ENCODE results near the gene SCARF1.

SCARF1 gene

DNA sequence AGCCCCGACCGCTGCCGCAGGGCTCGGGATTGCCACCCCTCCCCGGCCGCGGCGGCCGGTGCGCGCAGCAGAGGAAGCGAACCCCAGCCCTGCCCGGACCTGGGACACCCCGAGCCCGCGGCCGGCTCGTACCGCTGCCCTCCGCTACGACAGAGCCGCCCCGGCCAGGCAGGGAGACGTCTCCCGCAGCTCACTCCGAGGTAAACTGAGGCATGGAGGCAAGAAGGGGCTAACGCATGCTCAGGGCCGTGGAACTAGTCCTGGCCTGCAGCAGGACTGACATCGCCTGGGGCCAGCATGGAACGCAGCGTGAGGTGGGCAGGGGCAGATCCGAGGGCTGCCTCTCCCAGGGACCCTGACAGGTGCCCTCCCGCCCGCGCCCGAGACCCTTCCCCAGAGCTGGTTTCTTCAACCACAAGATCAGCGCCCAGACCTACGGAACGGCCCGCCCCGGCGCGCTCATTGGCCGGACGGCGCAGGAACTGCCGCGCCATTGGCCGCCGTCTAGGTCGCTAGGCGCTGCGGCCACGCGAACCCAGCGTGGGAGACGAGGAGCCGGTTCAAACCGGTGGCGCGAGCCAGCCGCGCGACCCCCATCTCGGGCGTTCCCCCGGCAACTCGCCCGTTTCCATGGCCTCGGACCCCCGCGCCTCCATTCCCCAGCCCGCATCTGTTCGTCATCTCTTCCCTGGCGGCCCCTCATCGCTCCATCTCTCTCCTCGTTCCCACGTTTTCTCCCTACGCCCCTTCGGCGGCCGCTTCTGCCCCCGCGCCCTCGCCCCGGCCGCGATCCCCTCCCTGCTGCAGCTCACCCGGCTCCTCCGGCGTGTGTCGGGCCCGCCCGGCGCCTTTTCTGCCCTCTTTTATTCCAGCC, 17.3 kb downstream of the SCARF1 start, which contains the start of gene SLC43A2:
Gene SLC43A2 (minus strand): TSS at position 853 of the 874 bp plus-strand sequence. CDS start 960 bp downstream, outside the sequence.
- peak; percentile 75 to 80 for DNase-seq

DNA sequence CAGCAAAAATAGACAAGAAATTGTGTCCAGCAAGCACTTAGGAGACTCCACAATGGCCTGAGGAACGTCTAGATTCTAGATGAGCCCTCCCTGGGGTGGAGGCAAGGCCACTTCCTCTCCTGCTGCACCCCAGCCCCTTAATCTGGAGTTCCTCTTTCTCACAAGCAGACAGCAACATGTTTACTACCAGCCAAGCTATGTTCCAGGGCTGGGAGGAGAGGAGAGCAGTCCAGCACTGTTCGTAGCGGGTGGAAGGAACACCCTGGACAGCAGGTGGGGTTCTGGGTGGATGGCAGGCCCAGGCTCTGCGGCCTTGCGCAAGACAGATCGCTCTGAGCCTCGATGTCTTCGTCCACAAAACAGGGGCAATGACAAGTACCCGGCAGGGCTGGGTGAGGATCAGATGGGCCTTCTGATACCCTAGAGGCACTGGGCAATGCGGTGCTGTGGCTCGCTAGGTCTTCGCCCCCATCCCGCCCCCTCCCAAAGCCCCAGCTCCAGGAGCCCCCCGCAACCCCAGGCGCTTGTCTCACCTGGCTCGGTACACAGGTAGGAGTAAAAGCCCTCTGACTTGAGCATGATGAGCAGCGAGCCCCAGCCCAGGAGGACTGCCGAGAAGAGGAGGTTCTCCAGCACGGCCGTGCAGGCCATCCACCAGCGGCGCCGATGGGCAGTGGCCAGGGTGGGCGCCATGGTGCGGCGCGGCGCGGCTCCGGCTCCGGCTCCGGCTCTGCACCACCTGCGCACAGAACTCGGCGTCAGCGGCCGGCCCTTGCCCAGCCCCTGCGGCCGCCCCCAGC, 18.1 kb downstream of the SCARF1 start:
- DNase-seq: no peak

DNA sequence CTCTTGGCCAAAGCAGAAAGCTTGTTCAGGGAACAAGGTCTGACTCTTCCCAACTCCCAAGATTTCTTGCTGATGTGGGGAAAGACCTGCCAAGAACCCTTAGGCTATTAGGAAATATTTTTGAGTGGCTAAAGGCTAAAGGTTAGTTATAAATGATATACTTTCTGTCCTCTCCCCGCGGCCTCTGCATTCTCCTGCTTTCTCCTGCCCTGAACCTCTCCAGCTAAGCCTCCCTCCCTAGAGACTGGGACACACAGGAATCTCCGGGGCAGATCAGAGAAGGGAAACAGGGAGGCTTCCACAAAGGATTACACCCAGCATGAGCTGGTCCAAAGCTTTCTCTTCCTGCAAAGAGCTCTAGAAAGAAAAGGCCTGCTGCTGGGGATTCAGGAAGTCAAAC, 19.2 kb downstream of the SCARF1 start:
- no peak for DNase-seq

DNA sequence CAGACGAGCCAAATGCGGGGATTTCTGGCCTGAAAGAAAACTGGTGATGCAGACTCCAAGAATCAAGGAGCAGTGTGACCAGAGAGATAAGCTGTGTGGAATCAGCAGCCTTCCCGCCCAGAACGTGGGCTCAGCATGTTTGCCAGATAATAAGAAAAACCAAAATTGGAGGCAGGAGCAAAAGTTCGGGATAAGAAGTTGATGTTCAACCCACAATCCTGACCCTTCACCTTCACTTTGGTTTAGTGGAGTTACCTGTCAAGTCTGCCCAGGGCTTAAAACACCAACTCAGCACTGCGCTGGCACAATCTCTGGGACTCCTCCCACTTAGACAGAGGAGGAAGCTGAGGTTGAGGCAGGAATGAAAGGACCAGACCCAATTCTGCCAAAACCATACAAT, 20.0 kb downstream of the SCARF1 start:
- no peak for DNase-seq

DNA sequence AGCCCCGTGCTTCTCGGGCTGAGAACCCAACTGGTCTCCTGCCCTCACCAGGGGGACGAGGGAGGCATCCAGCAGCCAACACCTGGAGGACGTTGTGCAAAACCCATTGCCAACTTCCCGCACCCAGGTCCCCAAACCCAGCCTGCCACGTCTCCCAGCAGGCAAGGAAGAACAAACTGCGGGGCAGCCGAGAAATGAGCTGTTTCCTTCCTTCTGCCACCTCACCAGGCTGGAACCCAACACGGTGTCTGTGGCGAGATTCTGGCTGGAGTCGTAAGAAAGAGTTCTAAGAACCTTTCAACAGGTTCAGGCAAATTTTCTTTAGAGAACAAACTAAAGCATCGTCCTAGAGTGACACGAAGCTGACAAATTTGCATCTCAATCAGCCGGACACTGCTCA, 20.5 kb downstream of the SCARF1 start:
- no peak for DNase-seq

DNA sequence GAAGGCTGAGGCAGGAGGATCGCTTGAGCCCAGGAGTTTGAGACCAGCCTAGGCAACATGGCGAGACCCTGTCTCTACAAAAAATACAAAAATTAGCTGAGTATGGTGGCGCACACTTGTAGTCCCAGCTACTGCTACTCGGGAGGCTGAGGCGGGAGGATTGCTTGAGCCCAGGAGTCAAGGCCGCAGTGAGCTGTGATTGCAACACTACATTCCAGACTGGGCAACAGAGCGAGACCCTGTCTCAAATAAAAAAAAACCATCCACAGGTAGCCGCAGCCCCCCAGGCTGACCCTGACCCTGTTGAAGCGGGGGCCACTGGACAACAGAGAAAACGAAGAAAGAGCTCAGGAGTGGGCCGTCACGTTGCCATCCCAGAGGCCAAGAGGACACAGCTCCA, 20.9 kb downstream of the SCARF1 start:
- DNase-seq: no peak

DNA sequence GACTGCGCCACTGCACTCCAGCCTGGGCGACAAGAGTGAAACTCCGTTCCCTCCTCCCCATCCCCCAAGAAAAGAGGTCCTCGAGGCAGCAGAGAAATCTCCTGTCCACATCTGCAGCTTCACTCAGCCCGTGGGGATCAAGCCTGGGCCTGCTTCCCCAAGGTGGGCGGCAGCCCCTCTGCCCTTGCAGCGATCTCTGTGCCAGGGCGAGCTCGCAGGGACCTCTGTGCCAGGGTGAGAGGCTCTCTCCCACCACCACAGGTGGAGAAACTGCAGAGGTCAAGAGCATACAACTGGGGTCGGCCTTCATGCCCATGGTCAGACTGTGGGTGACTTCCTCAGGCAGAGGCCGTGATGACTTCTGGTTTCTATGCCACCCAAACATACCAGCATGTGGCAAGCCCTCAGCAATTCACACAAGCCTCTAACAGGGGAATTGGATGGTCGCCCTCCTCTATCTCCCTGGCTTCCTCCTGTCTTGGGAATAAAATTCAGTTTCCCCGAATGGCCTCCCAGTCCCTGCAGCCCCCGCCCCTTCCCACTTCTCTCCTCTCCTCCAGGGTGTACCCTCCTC, 22.4 kb downstream of the SCARF1 start:
- DNase-seq: no peak

DNA sequence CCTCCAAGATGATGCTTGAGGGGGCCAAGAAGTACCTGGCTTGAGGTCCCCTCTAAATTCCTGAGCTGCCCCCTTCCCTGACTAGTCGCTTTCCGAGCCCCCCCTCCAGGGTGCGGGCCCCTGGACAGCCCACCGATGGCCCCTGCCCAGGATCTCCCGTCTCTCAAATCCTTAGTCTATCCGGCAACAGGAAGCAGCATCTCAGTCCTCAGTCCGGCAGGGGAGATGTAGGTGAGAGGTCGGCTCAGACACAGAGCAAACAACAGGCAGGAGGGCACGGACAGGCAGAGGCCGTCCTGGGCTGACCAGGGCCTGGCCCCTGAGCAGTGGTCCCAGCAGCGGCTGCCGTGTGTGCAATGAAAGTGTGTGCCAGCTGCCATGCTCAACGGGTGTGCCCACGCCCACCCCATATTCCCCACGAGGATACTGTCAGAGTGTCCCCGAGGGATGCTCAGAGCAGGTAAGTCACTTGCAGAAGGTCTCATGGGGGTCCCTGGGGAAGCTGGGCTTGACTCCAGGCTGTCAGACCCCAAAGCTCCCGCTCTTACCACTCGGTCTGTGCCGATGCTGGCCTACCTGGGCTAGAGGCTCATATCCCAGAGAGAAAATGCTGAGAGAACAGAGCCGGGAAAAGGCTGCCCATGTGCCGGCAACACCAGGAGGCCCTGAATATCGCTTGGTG, 24.1 kb downstream of the SCARF1 start:
- no peak for DNase-seq

DNA sequence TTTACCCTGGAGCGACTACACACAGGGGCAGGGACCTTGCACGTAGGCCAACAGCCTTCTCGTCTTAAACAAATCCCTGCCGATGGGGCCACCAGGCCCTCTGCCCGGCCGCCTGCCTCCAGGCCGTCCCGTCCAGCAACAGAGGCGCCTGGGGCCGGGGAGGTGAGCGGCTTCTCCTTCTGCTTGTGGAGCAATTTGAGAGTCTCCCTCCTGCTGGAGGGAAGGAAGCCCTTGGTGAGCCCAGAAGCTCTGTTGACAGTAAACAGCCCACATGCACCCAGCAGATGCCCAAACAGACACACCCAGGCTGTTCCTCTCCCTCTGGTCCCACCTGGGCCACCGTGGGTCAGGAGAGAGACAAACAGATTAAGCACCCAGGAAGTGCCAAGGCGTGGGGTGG, 25.0 kb downstream of the SCARF1 start:
- no peak for DNase-seq

DNA sequence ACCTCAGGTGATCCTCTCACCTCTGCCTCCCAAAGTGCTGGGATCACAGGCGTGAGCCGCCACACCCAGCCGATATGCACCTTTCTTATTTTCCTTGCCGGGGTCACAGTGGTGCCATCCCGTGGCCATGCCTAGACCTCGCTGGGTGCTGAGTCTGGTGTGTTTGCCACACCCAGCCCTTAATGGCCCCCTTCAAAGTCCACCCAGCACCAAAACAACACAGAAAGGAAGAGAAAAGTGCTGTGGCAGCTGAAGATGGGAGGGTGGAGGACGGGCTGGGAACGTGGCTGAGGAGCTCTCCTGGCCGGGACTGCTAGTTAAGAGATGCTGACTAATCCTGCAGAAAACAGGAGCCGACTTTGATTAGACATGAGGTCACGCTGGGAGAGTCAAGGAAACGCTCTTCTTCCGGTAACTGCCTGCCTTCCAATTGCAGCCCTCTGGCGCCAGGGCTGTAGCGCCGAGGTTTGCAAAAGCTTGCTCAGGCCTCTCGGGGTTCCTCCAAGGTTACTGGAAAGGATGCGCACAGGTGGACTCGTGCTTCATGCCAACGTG, 27.8 kb downstream of the SCARF1 start:
- no peak for DNase-seq

DNA sequence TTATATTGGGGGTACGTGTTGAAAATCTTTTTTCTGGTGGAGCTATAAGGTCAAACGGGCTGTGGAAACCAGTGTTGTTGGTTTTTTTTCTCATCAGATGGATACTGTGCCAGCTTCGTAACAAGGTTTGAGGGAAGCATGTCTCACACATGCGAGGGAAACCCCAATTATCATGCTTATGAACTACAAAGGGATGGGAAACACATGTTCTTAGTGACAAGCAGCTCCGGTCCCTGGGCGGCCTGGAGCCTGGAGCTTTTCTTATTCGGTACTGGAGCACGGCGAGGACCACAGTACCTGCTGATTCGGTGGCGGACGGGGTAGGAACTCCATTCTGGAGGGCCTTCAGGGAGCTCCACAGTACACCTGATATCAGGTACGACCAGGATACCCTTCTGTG, 29.4 kb downstream of the SCARF1 start:
- no peak for DNase-seq

DNA sequence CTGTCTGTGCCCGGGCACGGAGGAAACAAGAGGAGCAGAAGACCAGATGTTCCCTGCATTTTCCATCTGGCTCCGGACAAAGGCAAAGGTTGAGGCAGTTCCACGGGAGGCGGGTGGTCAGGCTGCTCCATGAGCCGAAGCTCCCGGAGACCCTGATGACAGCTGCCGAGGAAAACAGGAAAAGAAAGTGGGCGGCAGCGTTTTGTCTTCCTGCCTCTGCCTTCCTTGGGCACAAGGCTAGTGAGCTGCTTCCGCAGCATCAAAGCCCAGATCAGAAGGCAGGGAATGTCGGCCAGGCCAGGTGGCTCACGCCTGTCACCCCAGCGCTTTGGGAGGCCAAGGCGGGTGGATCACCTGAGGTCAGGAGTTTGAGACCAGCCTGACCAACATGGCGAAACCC, 33.1 kb downstream of the SCARF1 start:
- DNase-seq: no peak

DNA sequence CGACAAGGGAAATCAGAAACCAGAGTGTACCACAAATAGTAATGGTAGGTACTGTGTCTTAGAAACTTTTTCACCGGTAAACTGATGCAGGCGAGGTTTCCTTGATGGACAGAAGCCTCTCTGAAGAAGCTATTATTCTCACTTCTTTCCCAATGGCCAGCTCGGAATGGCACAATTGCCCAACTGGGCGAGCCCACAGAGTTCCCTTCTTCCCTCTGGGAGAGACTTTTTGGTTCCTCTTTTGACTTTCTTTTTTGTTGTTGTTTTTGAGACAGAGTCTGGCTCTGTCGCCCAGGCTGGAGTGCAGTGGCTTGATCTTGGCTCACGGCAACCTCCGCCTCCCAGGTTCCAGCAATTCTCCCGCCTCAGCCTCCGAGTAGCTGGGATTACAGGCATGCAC, 33.8 kb downstream of the SCARF1 start:
- no peak for DNase-seq

DNA sequence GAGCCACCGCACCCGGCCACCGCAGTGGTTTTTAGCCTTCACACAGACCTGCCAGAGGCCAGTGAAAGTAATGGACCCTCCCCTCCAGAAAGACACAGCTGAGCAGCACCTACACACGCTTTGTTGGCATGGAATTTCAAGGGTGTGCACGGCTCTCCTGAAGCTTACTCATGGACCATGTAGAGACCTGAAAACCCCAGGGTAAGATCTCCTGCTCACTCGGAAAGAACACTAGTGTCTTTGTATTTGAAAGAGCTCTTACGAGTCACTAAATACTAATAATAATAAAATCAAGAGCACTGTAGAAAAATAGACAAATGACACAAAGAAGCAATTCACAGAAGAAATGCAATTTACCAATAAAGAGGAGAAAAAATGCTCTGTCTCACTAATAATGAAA, 36.9 kb downstream of the SCARF1 start:
- DNase-seq: no peak

DNA sequence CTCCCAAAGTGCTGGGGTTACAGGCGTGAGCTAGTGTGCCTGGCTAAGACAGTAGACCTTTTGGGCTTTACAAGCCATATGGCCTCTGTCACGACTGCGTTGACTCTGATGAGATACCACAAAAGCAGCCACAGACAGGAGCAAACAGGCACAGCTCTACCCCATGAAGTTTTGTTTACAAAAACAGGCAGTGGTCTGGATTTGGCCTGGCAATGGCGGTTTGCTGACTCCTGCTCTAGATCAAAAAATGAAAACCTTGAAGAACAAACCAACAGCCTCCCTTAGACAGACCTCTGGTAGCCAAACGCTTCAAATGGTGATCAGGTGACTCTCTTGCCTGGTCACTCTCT, 37.6 kb downstream of the SCARF1 start:
- DNase-seq: no peak

DNA sequence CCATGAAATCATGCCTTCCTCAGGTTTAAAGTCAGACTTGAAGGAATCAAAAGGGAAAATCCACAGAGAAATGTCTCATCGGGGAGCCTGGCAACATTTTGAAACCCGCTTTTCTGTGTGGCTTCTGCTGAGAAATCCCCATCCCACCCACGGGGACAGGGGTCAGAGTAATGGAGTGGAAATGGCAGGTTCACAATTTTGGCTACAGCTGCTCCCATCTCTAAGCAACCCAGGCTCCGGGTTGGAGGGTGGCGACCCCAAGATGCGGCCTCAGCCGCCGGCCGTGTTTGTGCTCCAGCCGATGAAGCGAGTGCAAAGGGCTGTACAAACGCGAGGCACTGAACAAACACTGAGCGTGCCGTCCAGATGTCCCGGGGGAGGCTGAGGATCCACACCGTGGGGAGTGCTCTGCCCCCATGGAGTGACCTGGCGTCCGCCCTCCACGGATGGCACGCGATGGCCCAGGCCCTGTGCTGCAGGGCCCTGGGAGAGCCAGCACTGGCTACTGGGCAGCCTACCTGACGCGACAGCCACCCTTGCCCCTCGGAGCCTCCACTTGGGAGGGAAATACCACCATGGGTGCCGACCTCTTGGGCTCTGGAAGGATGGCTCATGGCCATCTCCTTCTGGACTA, 39.1 kb downstream of the SCARF1 start:
- peak; percentile 51 to 68 for DNase-seq

DNA sequence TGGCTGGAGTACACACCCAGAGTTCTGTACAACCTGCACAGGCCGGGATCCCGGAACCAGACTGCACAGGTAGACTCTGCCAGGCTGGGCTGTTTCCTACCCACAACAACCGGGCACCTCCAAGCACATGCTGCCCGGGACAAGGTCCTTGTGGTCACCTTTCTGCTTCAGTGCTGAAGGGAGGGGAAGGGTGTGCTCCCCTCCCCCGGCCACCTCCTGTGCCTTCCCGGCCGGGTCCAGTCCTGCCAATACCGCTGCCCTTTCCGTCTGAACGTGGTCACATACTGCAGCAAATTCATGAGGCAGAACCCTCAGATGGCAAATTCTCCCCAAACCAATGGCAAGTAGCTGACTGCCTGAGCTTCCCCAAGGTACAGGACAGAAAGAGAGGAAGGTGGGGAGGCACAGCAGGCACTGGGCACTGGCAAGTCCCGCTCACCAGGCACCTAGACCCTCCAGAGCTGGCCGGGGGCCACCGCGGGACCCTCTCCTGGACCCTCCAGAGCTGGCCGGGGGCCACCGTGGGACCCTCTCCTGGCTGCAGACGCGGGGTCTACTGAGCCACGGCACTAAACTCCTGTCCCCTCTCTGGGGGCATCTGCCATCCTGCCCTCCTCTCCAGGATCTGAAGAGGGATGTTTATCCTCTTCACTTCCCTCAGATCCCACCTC, 39.7 kb downstream of the SCARF1 start:
- DNase-seq: no peak

DNA sequence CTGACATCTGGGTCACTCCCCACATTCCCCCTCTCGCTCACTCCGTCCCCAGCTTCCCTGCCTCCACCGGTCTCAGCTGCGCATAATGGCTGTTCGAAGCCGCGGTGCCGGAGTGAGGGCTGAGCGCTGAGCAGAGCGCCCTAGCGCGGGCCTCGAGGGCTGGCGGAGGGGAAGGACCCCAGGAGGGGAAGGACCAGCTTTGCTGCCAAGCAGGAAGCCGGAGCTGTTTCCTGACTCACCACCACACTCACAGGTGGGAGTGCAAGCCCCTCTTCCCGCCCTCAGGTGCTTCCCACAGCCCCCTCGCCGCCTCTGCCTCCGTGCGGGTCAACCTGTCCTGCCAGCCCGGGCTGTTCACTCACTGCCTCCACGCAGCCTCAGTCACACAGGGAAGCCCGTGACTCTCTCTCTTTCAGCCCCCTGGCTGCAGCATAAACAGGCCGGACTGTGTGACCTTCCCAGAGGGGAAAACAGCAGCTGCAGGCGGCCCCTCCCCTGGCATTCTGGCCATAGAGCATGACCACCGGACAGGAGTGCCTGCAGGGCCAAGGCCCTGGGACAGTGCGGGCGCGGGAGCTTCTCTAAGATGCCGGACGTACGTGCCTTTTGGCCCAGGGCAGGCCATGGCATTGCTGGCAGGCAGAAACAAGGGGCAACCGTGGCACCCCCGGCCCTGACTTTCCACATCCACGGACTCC, 40.6 kb downstream of the SCARF1 start:
- DNase-seq: no peak

DNA sequence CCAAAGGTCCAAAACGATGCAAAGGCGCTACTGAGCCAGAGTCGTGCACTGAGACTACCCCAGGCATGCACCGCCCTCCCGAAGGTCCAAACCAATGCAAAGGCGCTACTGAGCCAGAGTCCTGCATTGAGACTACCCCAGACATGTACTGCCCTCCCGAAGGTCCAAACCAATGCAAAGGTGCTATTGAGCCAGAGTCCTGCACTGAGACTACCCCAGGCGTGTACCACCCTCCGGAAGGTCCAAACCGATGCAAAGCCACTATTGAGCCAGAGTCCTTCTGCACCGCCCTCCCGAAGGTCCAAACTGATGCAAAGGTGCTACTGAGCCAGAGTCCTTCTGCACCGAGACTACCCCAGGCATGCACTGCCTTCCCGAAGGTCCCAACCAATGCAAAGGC, 44.0 kb downstream of the SCARF1 start:
- no peak for DNase-seq

DNA sequence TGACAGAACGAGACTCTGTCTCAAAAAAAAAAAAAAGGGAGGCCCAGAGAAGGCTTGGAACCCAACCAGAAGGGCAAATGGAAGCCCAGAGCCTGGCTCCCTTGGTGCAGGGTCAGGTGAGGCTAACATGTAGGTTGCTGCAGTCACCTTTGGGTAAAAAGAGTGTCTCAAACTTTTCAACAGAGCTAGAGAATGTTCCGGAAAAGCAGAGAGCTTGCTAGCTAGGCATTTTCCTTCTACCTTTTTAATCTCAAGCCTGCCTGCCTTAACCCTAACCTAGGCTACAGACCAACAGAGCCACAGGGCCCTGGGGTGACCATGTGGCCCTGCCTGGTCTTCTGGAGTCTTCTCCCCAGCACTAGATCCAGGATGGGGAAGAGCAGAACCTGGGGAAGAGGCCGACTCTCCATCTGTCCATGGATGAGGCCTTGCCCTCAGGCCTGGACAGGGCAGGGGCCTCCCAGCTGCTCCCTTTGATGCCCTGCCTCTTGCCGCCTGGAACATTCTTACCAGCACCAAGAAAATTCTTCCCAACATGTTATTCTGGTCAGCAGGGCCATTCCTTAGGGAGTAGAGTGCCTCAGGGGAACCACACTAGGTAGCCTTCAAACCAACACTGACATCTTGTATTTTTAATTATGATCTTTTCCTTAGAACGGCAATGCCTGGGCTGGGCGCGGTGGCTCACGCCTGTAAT, 47.0 kb downstream of the SCARF1 start:
- DNase-seq: no peak
